HG03280 (cell line): ENCODE measurements around the gene CTNNA3.

Source experiments
- ATAC-seq: cut with Tn5 transposase; IDR thresholded peaks from one replicate; pipeline ENCODE4 v1.9.1; 2021; ENCODE audit warnings: mild to moderate bottlenecking, moderate library complexity; ENCODE audit not compliant: unreplicated experiment

Gene CTNNA3

GRCh38 chr10:67151471-67151870, 544.5 kb downstream of the CTNNA3 start:
- no peak for ATAC-seq

- ATAC-seq = no peak
These were observed 551.5 kb downstream of the CTNNA3 start for GRCh38 chr10:67144530-67144929.

- ATAC-seq = no peak
These were observed 554.7 kb downstream of the CTNNA3 start for GRCh38 chr10:67141300-67141699.

GRCh38 chr10:67140641-67141040, 555.4 kb downstream of the CTNNA3 start:
- no peak for ATAC-seq

GRCh38 chr10:67127441-67127840, 568.6 kb downstream of the CTNNA3 start:
- no peak for ATAC-seq

GRCh38 chr10:67119651-67120050, 576.3 kb downstream of the CTNNA3 start:
- no peak for ATAC-seq

- ATAC-seq = no peak
These were observed 580.0 kb downstream of the CTNNA3 start for GRCh38 chr10:67115972-67116371.

- no peak for ATAC-seq
These were observed 581.0 kb downstream of the CTNNA3 start for GRCh38 chr10:67114945-67115344.

GRCh38 chr10:67112765-67113164, 583.2 kb downstream of the CTNNA3 start:
- ATAC-seq = no peak

- ATAC-seq = no peak
These were observed 585.7 kb downstream of the CTNNA3 start for GRCh38 chr10:67110286-67110685.

- no peak for ATAC-seq
These were observed 588.3 kb downstream of the CTNNA3 start for GRCh38 chr10:67107670-67108069.

- no peak for ATAC-seq
These were observed 595.0 kb downstream of the CTNNA3 start for GRCh38 chr10:67100951-67101350.

- ATAC-seq = no peak
These were observed 597.5 kb downstream of the CTNNA3 start for GRCh38 chr10:67098461-67098860.

- ATAC-seq = no peak
These were observed 600.5 kb downstream of the CTNNA3 start for GRCh38 chr10:67095531-67095930.

GRCh38 chr10:67088036-67088435, 608.0 kb downstream of the CTNNA3 start:
- no peak for ATAC-seq

- ATAC-seq = no peak
These were observed 608.9 kb downstream of the CTNNA3 start for GRCh38 chr10:67087135-67087425.

GRCh38 chr10:67086327-67087134, 609.5 kb downstream of the CTNNA3 start:
- ATAC-seq = no peak

GRCh38 chr10:67079126-67079525, 616.9 kb downstream of the CTNNA3 start:
- ATAC-seq = no peak

GRCh38 chr10:67077376-67077775, 618.6 kb downstream of the CTNNA3 start:
- ATAC-seq = no peak

- no peak for ATAC-seq
These were observed 619.9 kb downstream of the CTNNA3 start for GRCh38 chr10:67076144-67076543.

GRCh38 chr10:67075491-67075971, 620.5 kb downstream of the CTNNA3 start:
- no peak for ATAC-seq

- ATAC-seq = no peak
These were observed 623.3 kb downstream of the CTNNA3 start for GRCh38 chr10:67072654-67073053.

- no peak for ATAC-seq
These were observed 645.6 kb downstream of the CTNNA3 start for GRCh38 chr10:67050415-67050814.
